ENCODE results near the gene INPP5D.

DNA sequence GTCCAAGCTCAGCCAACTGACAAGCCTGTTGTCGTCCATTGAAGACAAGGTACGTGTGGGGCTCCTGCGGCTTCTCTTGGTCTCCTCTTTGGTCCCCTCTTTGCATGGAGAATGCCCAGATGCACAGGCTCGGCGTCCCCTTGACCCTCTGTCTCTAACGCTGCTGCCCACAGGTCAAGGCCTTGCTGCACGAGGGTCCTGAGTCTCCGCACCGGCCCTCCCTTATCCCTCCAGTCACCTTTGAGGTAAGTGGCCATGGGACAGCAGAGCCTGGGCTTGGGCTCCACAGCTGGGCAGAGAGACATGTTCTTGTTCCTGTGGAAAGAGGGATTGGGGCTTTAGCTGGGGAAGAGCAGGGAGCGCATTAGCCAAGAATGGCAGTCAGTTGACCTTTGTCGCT lies 86.1 kb downstream of the INPP5D start:
- TF ChIP-seq POLR2A (IDR thresholded peaks at IDR 0.05; ENCODE audit: low read depth, low read length) (no peak), POLR2AphosphoS5 (IDR thresholded peaks at IDR 0.05; ENCODE audit: insufficient read depth, low read depth, low read length) (no peak), JUN (IDR thresholded peaks at IDR 0.05; ENCODE audit: borderline replicate concordance, insufficient read depth, insufficient read length, low read depth) (no peak), FOS (IDR thresholded peaks at IDR 0.05; ENCODE audit: borderline replicate concordance, insufficient read depth, low read length) (no peak), MYC (IDR thresholded peaks at IDR 0.05; ENCODE audit: low read depth, low read length) (no peak), EZH2 (IDR thresholded peaks at IDR 0.05; ENCODE audit: borderline replicate concordance, low read depth, low read length, severe bottlenecking) (no peak), GATA2 (IDR thresholded peaks at IDR 0.05; ENCODE audit: insufficient read depth, insufficient read length, low read depth, low read length) (no peak)
- TF ChIP-seq, protein P1, sequence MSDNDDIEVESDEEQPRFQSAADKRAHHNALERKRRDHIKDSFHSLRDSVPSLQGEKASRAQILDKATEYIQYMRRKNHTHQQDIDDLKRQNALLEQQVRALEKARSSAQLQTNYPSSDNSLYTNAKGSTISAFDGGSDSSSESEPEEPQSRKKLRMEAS (IDR thresholded peaks at IDR 0.05; ENCODE audit: insufficient read depth, insufficient read length), result no peak
- TF ChIP-seq, protein P2, sequence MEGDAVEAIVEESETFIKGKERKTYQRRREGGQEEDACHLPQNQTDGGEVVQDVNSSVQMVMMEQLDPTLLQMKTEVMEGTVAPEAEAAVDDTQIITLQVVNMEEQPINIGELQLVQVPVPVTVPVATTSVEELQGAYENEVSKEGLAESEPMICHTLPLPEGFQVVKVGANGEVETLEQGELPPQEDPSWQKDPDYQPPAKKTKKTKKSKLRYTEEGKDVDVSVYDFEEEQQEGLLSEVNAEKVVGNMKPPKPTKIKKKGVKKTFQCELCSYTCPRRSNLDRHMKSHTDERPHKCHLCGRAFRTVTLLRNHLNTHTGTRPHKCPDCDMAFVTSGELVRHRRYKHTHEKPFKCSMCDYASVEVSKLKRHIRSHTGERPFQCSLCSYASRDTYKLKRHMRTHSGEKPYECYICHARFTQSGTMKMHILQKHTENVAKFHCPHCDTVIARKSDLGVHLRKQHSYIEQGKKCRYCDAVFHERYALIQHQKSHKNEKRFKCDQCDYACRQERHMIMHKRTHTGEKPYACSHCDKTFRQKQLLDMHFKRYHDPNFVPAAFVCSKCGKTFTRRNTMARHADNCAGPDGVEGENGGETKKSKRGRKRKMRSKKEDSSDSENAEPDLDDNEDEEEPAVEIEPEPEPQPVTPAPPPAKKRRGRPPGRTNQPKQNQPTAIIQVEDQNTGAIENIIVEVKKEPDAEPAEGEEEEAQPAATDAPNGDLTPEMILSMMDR (IDR thresholded peaks at IDR 0.05; ENCODE audit: extremely low read depth in 1 of 2, insufficient read depth in 1 of 2, low read depth in 1 of 2, low read length in 2 of 2), result no peak

All from endothelial cell of umbilical vein (primary cell).